Parathyroid adenoma (tissue), 2 donors: ENCODE measurements around the gene HLA-DMB.

Source experiments
- H2AFZ ChIP-seq: fragments of 300-600 bp; sonication (generic); one replicate; pipeline ENCODE4 v1.7.0; 2017; ENCODE audit warnings: antibody characterized with exemption, mild to moderate bottlenecking
- H3K27ac ChIP-seq: fragments of 300-600 bp; sonication (generic); one replicate; pipeline ENCODE4 v1.7.0; 2017
- H3K27me3 ChIP-seq: fragments of 300-600 bp; sonication (generic); one replicate; pipeline ENCODE4 v1.7.0; 2017; ENCODE audit warnings: low read length; ENCODE audit not compliant: control insufficient read depth, insufficient read depth
- H3K36me3 ChIP-seq: fragments of 300-600 bp; sonication (generic); one replicate; pipeline ENCODE4 v1.7.0; 2017; ENCODE audit warnings: low read length; ENCODE audit not compliant: control insufficient read depth, insufficient read depth
- H3K4me1 ChIP-seq: fragments of 300-600 bp; sonication (generic); one replicate; pipeline ENCODE4 v1.7.0; 2017; ENCODE audit warnings: control low read depth
- H3K4me2 ChIP-seq: fragments of 300-600 bp; sonication (generic); one replicate; pipeline ENCODE4 v1.7.0; 2017; ENCODE audit warnings: low read length
- H3K4me3 ChIP-seq: fragments of 300-600 bp; sonication (generic); one replicate; pipeline ENCODE4 v1.7.0; 2017; ENCODE audit warnings: low read depth, low read length
- H3K79me2 ChIP-seq: fragments of 300-600 bp; sonication (generic); one replicate; pipeline ENCODE4 v1.7.0; 2017; ENCODE audit warnings: control low read depth
- H3K9ac ChIP-seq: fragments of 300-600 bp; sonication (generic); one replicate; pipeline ENCODE4 v1.7.0; 2017; ENCODE audit warnings: mild to moderate bottlenecking
- H3K9me3 ChIP-seq: fragments of 300-600 bp; sonication (generic); one replicate; pipeline ENCODE4 v1.7.0; 2017; ENCODE audit warnings: low read length; ENCODE audit not compliant: control insufficient read depth
- CTCF ChIP-seq: fragments of 300-600 bp; sonication (generic); IDR thresholded peaks from one replicate; pipeline ENCODE4 v1.7.0; 2017; ENCODE audit warnings: antibody characterized with exemption, mild to moderate bottlenecking
- donor health status: primary hyperparathyroidism.

Gene HLA-DMB

DNA sequence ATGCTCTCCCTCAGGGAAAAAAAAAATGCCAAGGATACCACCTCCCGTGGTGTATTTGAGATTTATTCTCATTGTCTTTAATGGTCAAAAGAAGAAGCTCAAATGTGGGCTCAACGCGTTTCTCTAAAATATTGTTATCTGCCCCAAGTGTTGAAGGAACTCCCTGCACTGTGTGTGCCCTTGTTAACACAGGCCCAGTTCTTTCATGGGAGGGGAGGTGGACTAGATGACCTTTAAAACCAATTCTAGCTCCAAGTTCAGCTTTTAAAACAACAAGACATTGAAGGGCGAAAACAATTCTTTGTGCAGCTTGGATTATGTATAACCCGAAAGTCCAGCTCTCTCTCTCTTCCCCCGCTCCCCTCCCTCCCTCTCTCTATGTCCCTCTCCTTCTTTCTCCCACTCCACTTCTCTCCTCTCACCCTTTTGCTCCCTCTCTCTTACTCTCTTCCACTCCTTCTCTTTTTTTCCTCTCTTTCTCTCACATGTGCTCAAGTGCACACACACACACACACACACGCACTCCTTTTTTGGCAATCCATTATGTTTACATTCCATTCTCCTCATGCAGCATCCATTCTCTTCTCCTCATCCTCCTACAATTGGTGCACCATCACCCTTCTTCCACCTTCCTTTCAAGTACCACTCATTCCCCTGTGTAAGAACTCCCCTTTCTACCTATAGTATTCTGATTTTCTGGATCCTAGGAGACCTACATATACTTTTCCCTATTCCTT lies 8.5 kb downstream of the HLA-DMB start:
- Histone ChIP-seq H3K9ac (no peak overlapping the region), H3K27me3 (no peaks in the 10 kb centered on the region), H3K9me3 (no peaks in the 10 kb centered on the region), H3K36me3 (no peaks in the 10 kb centered on the region), H3K4me2 (no peak overlapping the region), H3K4me1 (no peaks in the 10 kb centered on the region), H3K27ac (no peak overlapping the region), H3K4me3 (no peak overlapping the region), H3K79me2 (no peaks in the 10 kb centered on the region), H2AFZ (no peak overlapping the region)
- TF ChIP-seq CTCF, result no peak

DNA sequence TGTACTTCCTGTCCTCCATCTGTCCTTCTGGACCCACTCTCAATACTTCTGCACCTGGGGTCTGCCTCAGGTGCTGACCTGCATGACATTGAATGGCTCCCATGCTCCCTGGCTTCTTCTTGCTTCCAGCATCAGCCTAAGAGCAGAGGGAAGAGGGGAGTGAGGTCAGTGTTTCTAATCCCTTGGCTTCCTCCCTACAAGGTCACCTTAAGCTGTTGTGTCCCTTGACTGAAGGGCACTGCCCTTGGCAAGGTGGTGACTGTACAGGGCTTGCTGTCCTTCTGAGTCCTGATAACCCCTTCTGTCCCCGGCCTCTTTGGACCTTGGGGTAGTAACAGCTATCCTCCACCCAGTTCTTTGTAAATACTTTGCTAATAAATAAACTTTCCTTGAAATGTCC lies 9.6 kb downstream of the HLA-DMB start:
- Histone ChIP-seq H3K9me3 (no peaks in the 10 kb centered on the region), H3K4me2 (no peak overlapping the region), H3K27me3 (no peaks in the 10 kb centered on the region), H3K36me3 (no peaks in the 10 kb centered on the region), H2AFZ (no peak overlapping the region), H3K9ac (no peak overlapping the region), H3K4me3 (no peak overlapping the region), H3K79me2 (no peaks in the 10 kb centered on the region), H3K27ac (no peak overlapping the region), H3K4me1 (no peaks in the 10 kb centered on the region)
- no peak for TF ChIP-seq CTCF

DNA sequence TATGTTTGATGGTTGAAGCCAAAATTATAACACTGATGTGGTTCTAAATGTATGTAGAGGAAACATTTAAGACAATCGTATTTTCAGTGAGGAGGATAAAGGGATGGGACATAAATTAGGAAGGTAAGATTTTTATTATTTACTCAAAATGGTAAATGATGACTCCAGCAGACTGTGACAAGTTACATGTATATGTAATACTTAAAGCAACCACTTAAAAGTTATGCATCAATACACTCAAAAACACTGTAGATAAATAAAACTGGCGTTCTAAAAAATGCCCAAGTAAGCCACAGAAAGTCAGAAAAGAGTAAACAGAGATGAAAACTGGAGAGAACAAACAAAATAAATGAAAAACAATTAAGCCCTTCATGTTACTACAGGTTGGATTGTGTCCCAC lies 18.7 kb downstream of the HLA-DMB start:
- Histone ChIP-seq H2AFZ (no peak overlapping the region), H3K4me2 (no peak overlapping the region), H3K27me3 (no peaks in the 10 kb centered on the region), H3K9me3 (no peaks in the 10 kb centered on the region), H3K36me3 (no peaks in the 10 kb centered on the region), H3K79me2 (no peaks in the 10 kb centered on the region), H3K27ac (no peak overlapping the region), H3K4me3 (no peak overlapping the region), H3K4me1 (no peaks in the 10 kb centered on the region), H3K9ac (no peak overlapping the region)
- TF ChIP-seq CTCF, result no peak

GRCh38 chr6:32920715-32921114 lies 20.1 kb downstream of the HLA-DMB start:
- no peaks in the 10 kb centered on the region for H3K4me1 ChIP-seq

More at GRCh38 chr6:32920715-32921114, 20.1 kb downstream of the HLA-DMB start:
- no peak overlapping the region for H3K27ac ChIP-seq
- no peaks in the 10 kb centered on the region for H3K79me2 ChIP-seq
- H3K9me3 ChIP-seq, result no peaks in the 10 kb centered on the region
- no peak overlapping the region for H3K9ac ChIP-seq
- H3K4me2 ChIP-seq, result no peak overlapping the region
- no peaks in the 10 kb centered on the region for H3K36me3 ChIP-seq
- H3K4me3 ChIP-seq, result no peak overlapping the region
- H3K27me3 ChIP-seq, result no peaks in the 10 kb centered on the region
- no peak overlapping the region for H2AFZ ChIP-seq
- no peak for TF ChIP-seq CTCF
